HCT116 (cell line): ENCODE measurements around the gene CLC. TPM values are rescaled to one million over a fixed set of nuclear protein-coding genes. Genes with fewer than 3 reads are reported as not detected.

Experiments used
- ATAC-seq: fragments of 200-7000 bp; cut with Tn5 transposase; 2 replicates; pipeline ENCODE4 v1.9.1; 2020; ENCODE audit warnings: mild to moderate bottlenecking, moderate library complexity
- BruUV-seq: library from RNA; stranded (reverse); fragments of 400-500 nt; replicated peaks from 2 replicates; lab custom pipeline; 2021; lab: Mats Ljungman, UMichigan
- CTCF ChIA-PET: fragments of 300-600 bp; sonication (Branson Sonifier 250); formaldehyde crosslinking; loops from one replicate; lab custom pipeline; 2021; ENCODE audit warnings: antibody characterized with exemption; lab: Charles Lee
- POLR2A ChIA-PET: fragments of 300-600, 350-600 bp; sonication (Branson Sonifier 250); formaldehyde crosslinking; loops from one replicate; lab custom pipeline; 2021; ENCODE audit warnings: antibody characterized with exemption; lab: Charles Lee
- RAD21 ChIA-PET, 2 experiments: fragments of 300-600 bp; sonication (Branson Sonifier 250); formaldehyde crosslinking; loops; one replicate each; lab custom pipeline; 2023; ENCODE audit warnings: low total read pairs in 2 of 2; ENCODE audit not compliant: uncharacterized antibody in 2 of 2, unreplicated experiment in 2 of 2, low non-redundant PET in 1 of 2; lab: Charles Lee
- DNase-seq: peaks from one replicate; pipeline ENCODE4 v3.0.0-alpha.2; 2010; ENCODE audit warnings: low read depth, low spot score
- H2AFZ ChIP-seq: fragments of 200-600 bp; shearing (Covaris generic), sonication (generic); 2 replicates; pipeline ENCODE4 v1.6.1; 2017; ENCODE audit warnings: low read depth, mixed run types, mixed read lengths, antibody characterized with exemption, low read length; ENCODE audit not compliant: poor library complexity, severe bottlenecking
- H3K27ac ChIP-seq: 2 replicates; pipeline ENCODE4 v1.5.1; 2012; ENCODE audit warnings: low read depth, low read length
- H3K27me3 ChIP-seq: fragments of 200-600 bp; sonication (generic); 2 replicates; pipeline ENCODE4 v1.6.1; 2016; ENCODE audit warnings: mixed run types, low read length, mixed read lengths; ENCODE audit not compliant: insufficient read depth
- H3K36me3 ChIP-seq, 2 experiments: fragments of 200-500 bp in 1 of 2; fragments of 200-600 bp in 1 of 2; sonication (Bioruptor generic) in 1 of 2; sonication (generic) in 1 of 2; 2 replicates each; pipeline versions ENCODE4 v1.5.1 to v1.6.1; 2014 to 2016; ENCODE audit warnings: low read length in 2 of 2, inconsistent platforms in 1 of 2, mixed read lengths in 1 of 2, mixed run types in 1 of 2; ENCODE audit not compliant: insufficient read depth in 2 of 2, control insufficient read depth in 1 of 2
- H3K4me1 ChIP-seq, 2 experiments: fragments of 200-600 bp in 1 of 2; sonication (generic) in 1 of 2; 2 replicates each; pipeline versions ENCODE4 v1.5.1 to v1.6.1; 2012 to 2017; ENCODE audit warnings: low read length in 2 of 2, inconsistent platforms in 1 of 2, mild to moderate bottlenecking in 1 of 2, mixed read lengths in 1 of 2, mixed run types in 1 of 2, moderate library complexity in 1 of 2; ENCODE audit not compliant: insufficient read depth in 2 of 2, control insufficient read depth in 1 of 2
- H3K4me2 ChIP-seq: fragments of 200-600 bp; sonication (generic); 2 replicates; pipeline ENCODE4 v1.6.1; 2017; ENCODE audit warnings: mixed run types, low read length, mixed read lengths
- H3K4me3 ChIP-seq, 2 experiments: fragments of 200-600 bp in 1 of 2; sonication (generic) in 1 of 2; replicated peaks in 1 of 2; 2 replicates each; pipeline ENCODE4 v1.5.1; 2011 to 2016; ENCODE audit warnings: low read length in 2 of 2, control low read depth in 1 of 2, low read depth in 1 of 2, mild to moderate bottlenecking in 1 of 2, mixed read lengths in 1 of 2, mixed run types in 1 of 2
- H3K79me2 ChIP-seq: fragments of 200-600 bp; sonication (generic); 2 replicates; pipeline ENCODE4 v1.6.1; 2017; ENCODE audit warnings: mild to moderate bottlenecking, mixed run types, low read length, moderate library complexity, mixed read lengths; ENCODE audit not compliant: insufficient read depth
- H3K9ac ChIP-seq: fragments of 200-600 bp; sonication (generic); 2 replicates; pipeline ENCODE4 v1.6.1; 2016; ENCODE audit warnings: low read length, mixed read lengths
- H3K9me2 ChIP-seq: fragments of 200-600 bp; sonication (generic), shearing (Covaris generic); 2 replicates; pipeline ENCODE4 v1.6.1; 2017; ENCODE audit warnings: mixed run types, mild to moderate bottlenecking, moderate library complexity; ENCODE audit not compliant: insufficient read depth
- H3K9me3 ChIP-seq, 2 experiments: fragments of 200-500 bp in 1 of 2; fragments of 200-600 bp in 1 of 2; sonication (Bioruptor generic) in 1 of 2; sonication (generic) in 1 of 2; 2 replicates each; pipeline ENCODE4 v1.6.1; 2014 to 2017; ENCODE audit warnings: low read length in 2 of 2, mixed read lengths in 2 of 2, inconsistent platforms in 1 of 2, low read depth in 1 of 2, mild to moderate bottlenecking in 1 of 2, mixed run types in 1 of 2, moderate library complexity in 1 of 2; ENCODE audit not compliant: control insufficient read depth in 1 of 2, insufficient read depth in 1 of 2
- H4K20me1 ChIP-seq: fragments of 200-600 bp; sonication (generic), shearing (Covaris generic); 2 replicates; pipeline ENCODE4 v1.6.1; 2017; ENCODE audit warnings: mixed run types, mild to moderate bottlenecking, moderate library complexity; ENCODE audit not compliant: insufficient read depth
- CBX3 ChIP-seq: IDR thresholded peaks from 2 replicates; pipeline ENCODE4 v1.6.1; 2012; ENCODE audit warnings: low read depth
- EGR1 ChIP-seq: IDR thresholded peaks from 2 replicates; pipeline ENCODE4 v1.6.1; 2012; ENCODE audit warnings: low read depth
- ELF1 ChIP-seq: IDR thresholded peaks from 2 replicates; pipeline ENCODE4 v1.6.1; 2012; ENCODE audit warnings: low read depth, borderline replicate concordance
- EZH2phosphoT487 ChIP-seq: fragments of 200-600 bp; IDR thresholded peaks from 2 replicates; pipeline ENCODE4 v1.6.1; 2018; ENCODE audit warnings: antibody characterized with exemption, borderline replicate concordance
- FOSL1 ChIP-seq: IDR thresholded peaks from 2 replicates; pipeline ENCODE4 v1.6.1; 2012; ENCODE audit warnings: low read depth
- MAX ChIP-seq: IDR thresholded peaks from 2 replicates; pipeline ENCODE4 v1.6.1; 2012
- POLR2A ChIP-seq: IDR thresholded peaks from 2 replicates; pipeline ENCODE4 v1.7.0; 2011; ENCODE audit warnings: borderline replicate concordance; ENCODE audit not compliant: insufficient read depth, insufficient read length; ENCODE audit errors: extremely low read depth
- POLR2AphosphoS5 ChIP-seq: IDR thresholded peaks from 2 replicates; pipeline ENCODE4 v1.6.1; 2011; ENCODE audit warnings: mild to moderate bottlenecking, low read depth, low read length, moderate library complexity
- RAD21 ChIP-seq: IDR thresholded peaks from 2 replicates; pipeline ENCODE4 v1.6.1; 2012; ENCODE audit warnings: low read depth, mild to moderate bottlenecking
- SRF ChIP-seq: IDR thresholded peaks from 2 replicates; pipeline ENCODE4 v1.6.1; 2012; ENCODE audit warnings: low read depth
- ZBTB33 ChIP-seq: IDR thresholded peaks from 2 replicates; pipeline ENCODE4 v1.6.1; 2011; ENCODE audit warnings: mild to moderate bottlenecking, low read length, moderate library complexity; ENCODE audit not compliant: insufficient replicate concordance; ENCODE audit errors: extremely low read depth
- ZFX ChIP-seq: fragments of 450-650 bp; IDR thresholded peaks from 2 replicates; pipeline ENCODE4 v1.6.1; 2017
- intact Hi-C: fragments of 100-400 bp; cut with micrococcal nuclease; formaldehyde crosslinking; loops from 2 replicates; pipeline ENCODE4 v1.10.0; 2022
- total RNA-seq: library from RNA; stranded (reverse); gene quantifications from one replicate; pipeline ENCODE4 v1.2.1, GENCODE V29; 2021; ENCODE audit not compliant: unreplicated experiment

Gene CLC
- total RNA-seq, 1 experiment from 2014 or later: not detected

GRCh38 chr19:39684267-39684666 lies 53.6 kb downstream of the CLC start:
- CTCF ChIA-PET: no interaction called here
- no peak for TF ChIP-seq ELF1
- no peak for TF ChIP-seq POLR2AphosphoS5
- no peak for TF ChIP-seq EGR1
- TF ChIP-seq POLR2A: no peak
- no peak for TF ChIP-seq ZBTB33
- TF ChIP-seq CBX3: no peak
- no peak for TF ChIP-seq SRF
- TF ChIP-seq, all 23 proteins: peak for 0
- intact Hi-C loops: no loop called here
- Histone ChIP-seq H4K20me1 (no peaks in the 10 kb centered on the region), H3K27ac (no peak overlapping the region), H2AFZ (no peak overlapping the region), H3K4me3 (no peak overlapping the region), H3K79me2 (no peaks in the 10 kb centered on the region), H3K9me3 (no peaks in the 10 kb centered on the region), H3K36me3 (no peaks in the 10 kb centered on the region), H3K27me3 (peaks cover 22% of the 10 kb centered on the region), H3K4me2 (no peak overlapping the region), H3K9me2 (no peaks in the 10 kb centered on the region), H3K4me1 (no peaks in the 10 kb centered on the region), H3K9ac (no peak overlapping the region)
- no TSS peak for BruUV-seq
- DNase-seq (no peak), ATAC-seq (no peak)
- POLR2A ChIA-PET: no interaction called here
- RAD21 ChIA-PET: no interaction called here

GRCh38 chr19:39681416-39681815 lies 56.4 kb downstream of the CLC start:
- peaks cover 0 to 3% of the 10 kb centered on the region in 2 experiments; a peak in 1 of 4 replicates for H3K4me1 ChIP-seq
- H3K36me3 ChIP-seq: no peaks in the 10 kb centered on the region
- ATAC-seq (no peak), DNase-seq (no peak)
- RAD21 ChIA-PET: no interaction called here
- H3K9me2 ChIP-seq: no peaks in the 10 kb centered on the region
- H3K4me2 ChIP-seq: no peak overlapping the region
- no TSS peak for BruUV-seq
- H3K9me3 ChIP-seq: no peaks in the 10 kb centered on the region
- POLR2A ChIA-PET: no interaction called here
- CTCF ChIA-PET: no interaction called here
- no peak overlapping the region for H3K9ac ChIP-seq
- H3K79me2 ChIP-seq: no peaks in the 10 kb centered on the region
- H3K4me3 ChIP-seq: no peak overlapping the region
- no peak overlapping the region for H3K27ac ChIP-seq
- H3K27me3 ChIP-seq: peaks cover 24% of the 10 kb centered on the region
- intact Hi-C loops: no loop called here
- H2AFZ ChIP-seq: no peak overlapping the region
- TF ChIP-seq EZH2phosphoT487 (no peak), ZFX (no peak), FOSL1 (no peak), MAX (no peak), ELF1 (no peak), RAD21 (no peak), ZBTB33 (no peak)
- TF ChIP-seq, all 23 proteins: peak for 0
- no peaks in the 10 kb centered on the region for H4K20me1 ChIP-seq
